Endothelial cell of umbilical vein (primary cell): ENCODE data around the gene FAM120A.

ENCODE experiments used
- CTCF ChIP-seq, 2 donors: IDR thresholded peaks; 1 replicate in 1 of 2; 2 replicates in 1 of 2; pipeline ENCODE4 v1.5.1; 2011; ENCODE audit warnings: low read length in 2 of 2, mild to moderate bottlenecking in 2 of 2, moderate library complexity in 2 of 2, control low read depth in 1 of 2, inconsistent platforms in 1 of 2, low read depth in 1 of 2; ENCODE audit not compliant: insufficient read depth in 1 of 2; ENCODE audit errors: extremely low read depth in 1 of 2
- EZH2 ChIP-seq: IDR thresholded peaks from 2 replicates; pipeline ENCODE4 v1.6.1; 2012; ENCODE audit warnings: borderline replicate concordance, low read depth, mild to moderate bottlenecking, moderate library complexity, low read length, inconsistent platforms; ENCODE audit not compliant: severe bottlenecking
- GATA2 ChIP-seq: IDR thresholded peaks from 2 replicates; pipeline ENCODE4 v1.7.0; 2011; ENCODE audit warnings: low read depth, mild to moderate bottlenecking, moderate library complexity, mixed read lengths, low read length; ENCODE audit not compliant: insufficient read length, insufficient read depth
- MYC ChIP-seq: IDR thresholded peaks from one replicate; pipeline ENCODE4 v1.6.1; 2011; ENCODE audit warnings: mild to moderate bottlenecking, low read depth, low read length
- POLR2A ChIP-seq: IDR thresholded peaks from 2 replicates; pipeline ENCODE4 v1.6.1; 2012; ENCODE audit warnings: low read depth, mild to moderate bottlenecking, control low read depth, low read length
- POLR2AphosphoS5 ChIP-seq: IDR thresholded peaks from 2 replicates; pipeline ENCODE4 v1.6.1; 2012; ENCODE audit warnings: low read depth, mild to moderate bottlenecking, control low read depth, low read length, moderate library complexity; ENCODE audit not compliant: insufficient read depth

- TF ChIP-seq POLR2A (no peak), CTCF (IDR thresholded peaks at IDR 0.05; ENCODE audit: extremely low read depth in 1 of 2, insufficient read depth in 1 of 2, low read depth in 1 of 2, low read length in 2 of 2) (peak in 1 of 2 donors; percentile 9), EZH2 (no peak), POLR2AphosphoS5 (no peak), GATA2 (no peak), MYC (no peak)
Measured at GRCh38 chr9:93520523-93520922, 69.0 kb downstream of the FAM120A start.
